Transverse colon (tissue), 4 donors: ENCODE data around the gene FA2H.

Experiments used
- CTCF ChIP-seq, 5 experiments: fragments of 200-600 bp in 3 of 5; fragments of 450-650 bp in 2 of 5; sonication (generic) in 3 of 5; IDR thresholded peaks; 1 replicate in 2 of 5; 2 replicates in 3 of 5; pipeline ENCODE4 v1.5.1; 2016 to 2017; ENCODE audit warnings: antibody characterized with exemption in 5 of 5, inconsistent platforms in 3 of 5, mild to moderate bottlenecking in 2 of 5, moderate library complexity in 1 of 5
- EP300 ChIP-seq: sonication (generic); formaldehyde crosslinking; IDR thresholded peaks from one replicate; pipeline ENCODE4 v1.6.1; 2017; ENCODE audit warnings: antibody characterized with exemption, low read depth
- POLR2A ChIP-seq: fragments of 450-650 bp; IDR thresholded peaks from one replicate; pipeline ENCODE4 v1.6.1; 2016; ENCODE audit warnings: antibody characterized with exemption, mild to moderate bottlenecking, moderate library complexity
- POLR2AphosphoS5 ChIP-seq, 3 donors: sonication (generic); formaldehyde crosslinking; IDR thresholded peaks; one replicate each; pipeline ENCODE4 v1.6.1; 2016; ENCODE audit warnings: antibody characterized with exemption in 3 of 3

DNA sequence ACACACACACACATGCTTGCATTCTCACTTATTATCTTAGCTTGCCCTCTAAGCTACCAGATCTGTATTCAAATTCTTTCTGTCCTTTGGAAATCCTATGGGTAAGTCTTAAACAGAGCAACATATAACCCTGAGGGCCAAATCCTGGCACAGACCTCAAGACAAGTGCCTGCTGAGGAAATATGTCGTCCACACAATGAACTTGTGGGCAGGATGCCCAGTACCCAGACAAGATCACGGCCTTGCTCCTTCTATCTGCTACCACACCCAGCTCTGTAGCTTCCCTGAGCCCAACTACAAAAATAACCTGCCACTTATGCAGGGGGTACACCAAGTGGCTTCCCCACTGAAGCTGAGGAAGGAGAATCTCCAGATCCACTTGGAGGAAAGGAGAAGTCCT is 37.3 kb upstream of the FA2H start:
- TF ChIP-seq CTCF (IDR thresholded peaks at IDR 0.05), result no peak
- TF ChIP-seq EP300, result no peak
- no peak for TF ChIP-seq POLR2A
- no peak for TF ChIP-seq POLR2AphosphoS5 (IDR thresholded peaks at IDR 0.05)
